ENCODE results near the gene CORO7.

DNA sequence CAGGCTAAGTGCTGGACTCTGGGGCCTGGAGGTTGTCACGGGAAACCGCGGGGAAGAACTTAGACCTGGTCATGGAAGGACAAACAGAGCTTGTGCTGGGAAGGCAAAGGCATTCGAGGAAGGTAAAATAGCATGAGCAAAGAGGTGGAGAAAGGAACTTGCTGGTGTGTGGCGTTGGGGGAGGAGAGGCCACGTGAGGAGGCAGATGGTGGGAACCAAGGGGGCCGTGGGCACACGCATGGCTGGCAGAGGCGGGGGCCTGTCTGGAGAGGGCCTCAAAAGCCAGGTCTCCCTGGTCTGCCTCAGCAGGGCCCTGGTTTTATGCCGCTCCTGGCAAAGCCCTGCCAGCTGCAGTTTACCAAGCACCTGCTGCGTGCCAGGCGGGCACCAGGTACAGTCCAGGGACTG, 15.3 kb downstream of the CORO7 start:
- TF ChIP-seq, protein P1, sequence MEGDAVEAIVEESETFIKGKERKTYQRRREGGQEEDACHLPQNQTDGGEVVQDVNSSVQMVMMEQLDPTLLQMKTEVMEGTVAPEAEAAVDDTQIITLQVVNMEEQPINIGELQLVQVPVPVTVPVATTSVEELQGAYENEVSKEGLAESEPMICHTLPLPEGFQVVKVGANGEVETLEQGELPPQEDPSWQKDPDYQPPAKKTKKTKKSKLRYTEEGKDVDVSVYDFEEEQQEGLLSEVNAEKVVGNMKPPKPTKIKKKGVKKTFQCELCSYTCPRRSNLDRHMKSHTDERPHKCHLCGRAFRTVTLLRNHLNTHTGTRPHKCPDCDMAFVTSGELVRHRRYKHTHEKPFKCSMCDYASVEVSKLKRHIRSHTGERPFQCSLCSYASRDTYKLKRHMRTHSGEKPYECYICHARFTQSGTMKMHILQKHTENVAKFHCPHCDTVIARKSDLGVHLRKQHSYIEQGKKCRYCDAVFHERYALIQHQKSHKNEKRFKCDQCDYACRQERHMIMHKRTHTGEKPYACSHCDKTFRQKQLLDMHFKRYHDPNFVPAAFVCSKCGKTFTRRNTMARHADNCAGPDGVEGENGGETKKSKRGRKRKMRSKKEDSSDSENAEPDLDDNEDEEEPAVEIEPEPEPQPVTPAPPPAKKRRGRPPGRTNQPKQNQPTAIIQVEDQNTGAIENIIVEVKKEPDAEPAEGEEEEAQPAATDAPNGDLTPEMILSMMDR (IDR thresholded peaks at IDR 0.05): no peak
- TF ChIP-seq EP300 (IDR thresholded peaks at IDR 0.05; ENCODE audit: borderline replicate concordance in 1 of 2, low read depth in 1 of 2, low read length in 1 of 2) (no peak), EZH2phosphoT487 (IDR thresholded peaks at IDR 0.05; ENCODE audit: borderline replicate concordance, low read depth) (no peak), YY1 (IDR thresholded peaks at IDR 0.05; ENCODE audit: low read depth) (no peak), SIN3A (IDR thresholded peaks at IDR 0.05; ENCODE audit: borderline replicate concordance, low read depth, low read length) (no peak), ELF1 (IDR thresholded peaks at IDR 0.05) (no peak), RFX5 (IDR thresholded peaks at IDR 0.05; ENCODE audit: low read length) (no peak), GABPA (IDR thresholded peaks at IDR 0.05; ENCODE audit: low read depth) (no peak), POLR2AphosphoS5 (IDR thresholded peaks at IDR 0.05; ENCODE audit: low read depth, low read length) (no peak)
- TF ChIP-seq, protein P2, sequence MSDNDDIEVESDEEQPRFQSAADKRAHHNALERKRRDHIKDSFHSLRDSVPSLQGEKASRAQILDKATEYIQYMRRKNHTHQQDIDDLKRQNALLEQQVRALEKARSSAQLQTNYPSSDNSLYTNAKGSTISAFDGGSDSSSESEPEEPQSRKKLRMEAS (IDR thresholded peaks at IDR 0.05; ENCODE audit: low read depth): no peak
- TF ChIP-seq, protein P3, sequence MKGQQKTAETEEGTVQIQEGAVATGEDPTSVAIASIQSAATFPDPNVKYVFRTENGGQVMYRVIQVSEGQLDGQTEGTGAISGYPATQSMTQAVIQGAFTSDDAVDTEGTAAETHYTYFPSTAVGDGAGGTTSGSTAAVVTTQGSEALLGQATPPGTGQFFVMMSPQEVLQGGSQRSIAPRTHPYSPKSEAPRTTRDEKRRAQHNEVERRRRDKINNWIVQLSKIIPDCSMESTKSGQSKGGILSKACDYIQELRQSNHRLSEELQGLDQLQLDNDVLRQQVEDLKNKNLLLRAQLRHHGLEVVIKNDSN (IDR thresholded peaks at IDR 0.05; ENCODE audit: borderline replicate concordance, low read depth): no peak

All from SK-N-SH (cell line).